GM21723 (cell line): ENCODE measurements around the gene DAPK1.
"Not testable (repeated sequence)": the region's sequence is repeated elsewhere in the genome, so short reads cannot be mapped to it uniquely, and the experiment has no call there.

Experiments
- ATAC-seq: cut with Tn5 transposase; IDR thresholded peaks from one replicate; pipeline ENCODE4 v1.9.1; 2021; ENCODE audit warnings: mild to moderate bottlenecking, moderate library complexity; ENCODE audit not compliant: unreplicated experiment

Gene DAPK1

GRCh38 chr9:87498046-87498810, 561 bp downstream of the DAPK1 start:
- ATAC-seq, result peak; percentile 26

- ATAC-seq, result no peak
Measured at GRCh38 chr9:87498811-87499360, 1.2 kb downstream of the DAPK1 start.

- peak; percentile 51 for ATAC-seq
Measured at GRCh38 chr9:87499424-87500017, 1.9 kb downstream of the DAPK1 start.

GRCh38 chr9:87500491-87501270, 3.0 kb downstream of the DAPK1 start:
- ATAC-seq, result no peak

- not testable (repeated sequence) for ATAC-seq
Measured at GRCh38 chr9:87501271-87501656, 3.6 kb downstream of the DAPK1 start.

GRCh38 chr9:87501806-87502205, 4.1 kb downstream of the DAPK1 start:
- ATAC-seq, result no peak

GRCh38 chr9:87502391-87503221, 4.9 kb downstream of the DAPK1 start:
- no peak for ATAC-seq

GRCh38 chr9:87503430-87503829, 5.8 kb downstream of the DAPK1 start:
- ATAC-seq, result no peak

- ATAC-seq, result no peak
Measured at GRCh38 chr9:87503927-87504326, 6.3 kb downstream of the DAPK1 start.

- ATAC-seq, result no peak
Measured at GRCh38 chr9:87504938-87505337, 7.3 kb downstream of the DAPK1 start.

- ATAC-seq, result no peak
Measured at GRCh38 chr9:87505869-87506678, 8.4 kb downstream of the DAPK1 start.

- no peak for ATAC-seq
Measured at GRCh38 chr9:87507576-87507975, 9.9 kb downstream of the DAPK1 start.

GRCh38 chr9:87510252-87510683, 12.6 kb downstream of the DAPK1 start:
- ATAC-seq, result no peak

- ATAC-seq, result no peak
Measured at GRCh38 chr9:87512311-87512710, 14.6 kb downstream of the DAPK1 start.

GRCh38 chr9:87513161-87513560, 15.5 kb downstream of the DAPK1 start:
- no peak for ATAC-seq

GRCh38 chr9:87513880-87514535, 16.3 kb downstream of the DAPK1 start:
- no peak for ATAC-seq

- ATAC-seq, result no peak
Measured at GRCh38 chr9:87515006-87515405, 17.3 kb downstream of the DAPK1 start.

- ATAC-seq, result no peak
Measured at GRCh38 chr9:87515588-87516221, 18.0 kb downstream of the DAPK1 start.
